Heart right ventricle (tissue), 16 donors: ENCODE results near the gene TRIM65. TPM values are rescaled to one million over a fixed set of nuclear protein-coding genes. Genes with fewer than 3 reads are reported as not detected.

ENCODE experiments used
- ATAC-seq, 8 donors: fragments of 200-7000 bp; cut with Tn5 transposase; one replicate each; pipeline ENCODE4 v1.9.1; 2020; ENCODE audit warnings: mild to moderate bottlenecking in 8 of 8, moderate library complexity in 8 of 8, moderate number of reproducible peaks in 1 of 8
- DNase-seq, 2 donors: peaks; one replicate each; pipeline ENCODE4 v3.0.0-alpha.2; 2020
- H3K27ac ChIP-seq, 10 donors: fragments of 200-600 bp; sonication (generic) in 2 of 10; one replicate each; pipeline versions ENCODE4 v1.5.0 to v1.8.0; 2020 to 2022; ENCODE audit warnings: mild to moderate bottlenecking in 3 of 10
- H3K27me3 ChIP-seq, 7 donors: fragments of 200-600 bp; one replicate each; pipeline ENCODE4 v1.8.0; 2021 to 2022; ENCODE audit warnings: mild to moderate bottlenecking in 2 of 7
- H3K36me3 ChIP-seq, 9 donors: fragments of 200-600 bp; sonication (generic) in 1 of 9; one replicate each; pipeline versions ENCODE4 v1.5.0 to v1.8.0; 2020 to 2022; ENCODE audit warnings: mild to moderate bottlenecking in 2 of 9
- H3K4me1 ChIP-seq, 9 donors: fragments of 200-600 bp; sonication (generic) in 1 of 9; one replicate each; pipeline versions ENCODE4 v1.5.0 to v1.8.0; 2020 to 2022; ENCODE audit warnings: mild to moderate bottlenecking in 4 of 9
- H3K4me3 ChIP-seq, 10 donors: fragments of 200-600 bp; sonication (generic) in 2 of 10; one replicate each; pipeline versions ENCODE4 v1.5.0 to v1.8.0; 2020 to 2022; ENCODE audit warnings: mild to moderate bottlenecking in 7 of 10, moderate library complexity in 2 of 10
- H3K9me3 ChIP-seq, 11 donors: fragments of 200-600 bp in 10 of 11; sonication (generic) in 2 of 11; one replicate each; pipeline versions ENCODE4 v1.5.0 to v1.8.0; 2013 to 2022; ENCODE audit warnings: mild to moderate bottlenecking in 2 of 11, control low read depth in 1 of 11, moderate library complexity in 1 of 11
- CTCF ChIP-seq, 9 donors: fragments of 200-600 bp; sonication (generic) in 2 of 9; IDR thresholded peaks; one replicate each; pipeline versions ENCODE4 v1.5.0 to v1.8.0; 2021 to 2022; ENCODE audit warnings: antibody characterized with exemption in 9 of 9, mild to moderate bottlenecking in 5 of 9, moderate library complexity in 1 of 9
- WGBS, 2 donors: extraction: QIAGEN DNeasy Blood & Tissue Kit; methylation state at CpG; one replicate each; pipeline ENCODE4 v1.1.7; 2013; ENCODE audit warnings: inconsistent platforms in 1 of 2; 5-methylcytosine and 5-hydroxymethylcytosine counted together
- intact Hi-C, 10 donors: fragments of 100-400 bp; cut with DNase I; formaldehyde crosslinking; loops; one replicate each; pipeline versions ENCODE4 v1.11.1 to v1.14.2; 2022
- polyA plus RNA-seq, 2 donors: library from polyadenylated mRNA; stranded (reverse); fragments of 200-250 nt; gene quantifications; one replicate each; pipeline ENCODE4 v1.2.3, GENCODE V29; 2013
- total RNA-seq, 10 donors: library from RNA; stranded (reverse); fragmentation: NEBNext Ultra II Directional in 3 of 10; extraction: Animal tissue kit (Norgen Biotek cat#: 25700) in 3 of 10; gene quantifications; one replicate each; pipeline versions ENCODE4 v1.2.1 to v1.2.4, GENCODE V29; 2021 to 2023
- donor health status: Arrhythmogenic right ventricular cardiomyopathy.
- donor health status: ischemic (EF 13 %, LVEDD 7.1; RV severe dilation, severe dysfunction).
- donor health status: healthy with polysubstance abuse.
- donor health status: DM: no; HTN: yes; CAD: no.
- donor health status: DM: no; HTN: no; CAD: no.
- donor health status: ischemic (EF 25% LVEDD 6.9; RV normal size, moderate dysfunction).
- donor health status: ischemic (EF 25% LVEDD 5.7; RV mildly dilated, moderate dysfunction).
- donor health status: healthy.
- donor health status: DM: yes; HTN: yes; CAD: no.
- donor health status: Ischemic cardiomyopathy.
- donor health status: ischemic (EF 35%, LVEDD 5.7; RV mildly dilated, moderate dysfunction).
- donor health status: nonischemic (EF 11% LVEDD 7.7; RV severe dilation, severe dysfunction).
- donor health status: DM: yes; HTN: yes; CAD: no.
- donor health status: PGD.
- donor health status: ischemic (EF 29% LVEDD 5.4; RV normal size, mild dysfunction).
- donor health status: nonischemic (EF 23%, LVEDD 6.1; RV moderate dilation, normal function).

Gene TRIM65
- total and polyA plus RNA-seq, 12 donors = 5.1 to 16.7 (median 8.9) TPM

- Histone ChIP-seq H3K27me3 (no peaks in the 10 kb centered on the region), H3K4me1 (peaks cover 32 to 54% (median 43%) of the 10 kb centered on the region in 9 donors), H3K36me3 (peaks cover 0 to 60% (median 20%) of the 10 kb centered on the region in 9 donors), H3K27ac (peak overlapping the region in 7 of 10 donors; percentile 1 to 97 (median 87)), H3K4me3 (peak overlapping the region in 6 of 10 donors; percentile 19 to 64 (median 30)), H3K9me3 (no peaks in the 10 kb centered on the region)
- TF ChIP-seq CTCF (IDR thresholded peaks at IDR 0.05) = no peak
- intact Hi-C loops = no loop called here
- DNase-seq (no peak), ATAC-seq (no peak)
- WGBS, 2 donors = 88 to 96% methylated on average over 22 of the region's 22 CpGs
These were observed 53.7 kb downstream of the TRIM65 start for GRCh38 chr17:75842963-75843576.

DNA sequence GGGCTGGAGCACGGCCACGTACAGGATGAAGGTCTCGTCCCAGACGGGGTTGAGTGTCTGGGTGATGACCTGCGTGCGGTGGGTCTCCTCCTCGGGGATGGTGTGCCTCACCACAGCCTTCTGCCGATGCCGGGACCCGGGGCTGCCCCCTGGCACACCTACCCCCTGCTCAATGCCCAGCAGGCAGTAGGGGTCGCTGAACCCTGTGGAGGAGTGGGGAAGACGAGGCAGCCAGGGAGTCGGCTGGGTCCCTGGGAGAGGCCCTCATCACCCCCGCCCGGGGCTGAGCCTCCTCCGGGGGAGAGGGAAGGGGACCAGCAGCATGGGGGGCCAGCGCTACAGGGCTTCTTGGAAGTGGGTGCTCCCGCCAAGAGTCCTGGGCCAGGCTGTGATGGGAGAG is 54.3 kb downstream of the TRIM65 start:
- 90 to 91% methylated on average over 18 of the region's 18 CpGs for WGBS, 2 donors
- ATAC-seq (no peak), DNase-seq (no peak)
- peak overlapping the region in 1 of 10 donors; percentile 64 for H3K4me3 ChIP-seq
- no peak for TF ChIP-seq CTCF (IDR thresholded peaks at IDR 0.05)
- H3K9me3 ChIP-seq = no peaks in the 10 kb centered on the region
- peaks cover 0 to 57% (median 14%) of the 10 kb centered on the region in 9 donors for H3K36me3 ChIP-seq
- peak overlapping the region in 1 of 10 donors; percentile 97 for H3K27ac ChIP-seq
- intact Hi-C loops = no loop called here
- H3K27me3 ChIP-seq = no peaks in the 10 kb centered on the region
- H3K4me1 ChIP-seq = peaks cover 29 to 52% (median 39%) of the 10 kb centered on the region in 9 donors

DNA sequence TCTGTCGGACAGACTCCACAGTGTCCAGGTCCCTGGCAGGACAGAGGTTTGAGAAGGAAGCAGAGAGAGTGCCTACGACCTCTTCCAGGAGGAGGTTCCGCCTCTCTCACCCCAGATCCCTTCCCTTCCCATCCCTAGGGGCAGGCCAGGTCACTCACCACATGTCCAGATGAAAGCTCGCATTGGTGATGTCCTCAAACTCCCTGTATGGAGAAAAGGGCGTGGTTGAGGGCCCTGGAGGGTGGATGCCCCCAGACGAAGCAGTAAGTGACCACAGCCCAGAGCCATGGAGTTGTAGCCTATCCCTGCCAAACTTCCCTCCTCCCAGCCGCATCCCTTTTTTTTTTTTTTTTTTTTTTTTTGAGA is 56.0 kb downstream of the TRIM65 start:
- no peak overlapping the region for H3K4me3 ChIP-seq
- H3K27ac ChIP-seq = no peak overlapping the region
- no peak for TF ChIP-seq CTCF (IDR thresholded peaks at IDR 0.05)
- H3K4me1 ChIP-seq = peaks cover 13 to 36% (median 23%) of the 10 kb centered on the region in 9 donors
- intact Hi-C loops = no loop called here
- H3K27me3 ChIP-seq = no peaks in the 10 kb centered on the region
- no peak for ATAC-seq
- peaks cover 0 to 53% (median 1%) of the 10 kb centered on the region in 9 donors for H3K36me3 ChIP-seq
- DNase-seq = no peak
- WGBS, 2 donors = 73% methylated on average over 7 of the region's 7 CpGs
- no peaks in the 10 kb centered on the region for H3K9me3 ChIP-seq

DNA sequence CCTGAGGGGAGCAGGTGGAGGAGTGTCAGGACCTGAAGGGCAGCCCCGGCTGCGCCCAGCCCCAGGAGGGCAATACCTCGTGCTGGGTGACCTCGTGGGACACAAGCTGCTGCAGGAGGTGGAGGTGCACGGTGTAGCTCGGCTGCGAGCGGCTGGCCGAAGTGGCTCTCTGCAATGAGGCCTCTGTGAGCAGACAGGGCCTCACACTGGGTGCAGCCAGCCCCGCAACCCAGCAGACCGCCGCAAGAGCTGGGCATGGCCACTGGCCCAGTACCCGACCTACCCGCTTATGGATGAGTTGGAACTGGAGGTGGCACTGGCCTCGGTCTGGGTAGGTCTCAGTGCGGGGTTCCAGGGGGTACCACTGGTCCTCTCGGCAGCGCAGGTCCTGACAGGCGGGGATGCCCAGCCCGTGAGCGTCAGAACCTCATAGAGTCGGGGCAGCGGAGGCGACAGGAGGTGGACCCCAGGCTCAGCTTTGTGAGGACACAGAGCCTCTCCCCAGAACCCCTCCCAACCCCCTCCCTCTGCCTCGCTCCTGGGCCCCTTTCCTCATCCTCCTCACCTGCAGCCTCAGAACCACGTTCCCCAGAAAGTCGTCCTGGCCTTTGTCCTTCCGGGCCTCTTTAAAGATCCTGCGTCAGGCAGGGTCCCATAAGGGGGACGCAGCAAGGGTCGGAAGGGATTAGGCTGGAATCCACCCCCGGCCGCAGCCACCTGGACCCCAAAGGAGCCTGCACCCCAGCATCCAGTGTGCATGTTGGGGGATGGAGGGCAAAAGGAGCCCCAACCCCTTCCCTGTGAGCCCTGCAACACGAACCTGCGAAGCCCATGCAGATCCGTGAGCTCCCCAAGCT is 56.6 kb downstream of the TRIM65 start:
- H3K4me1 ChIP-seq = peaks cover 8 to 30% (median 16%) of the 10 kb centered on the region in 9 donors
- no peak for TF ChIP-seq CTCF (IDR thresholded peaks at IDR 0.05)
- WGBS, 2 donors = 94% methylated on average over 36 of the region's 36 CpGs
- intact Hi-C loops = no loop called here
- no peak for ATAC-seq
- H3K4me3 ChIP-seq = no peak overlapping the region
- H3K9me3 ChIP-seq = no peaks in the 10 kb centered on the region
- no peaks in the 10 kb centered on the region for H3K27me3 ChIP-seq
- H3K36me3 ChIP-seq = peaks cover 0 to 54% (median 0%) of the 10 kb centered on the region in 9 donors
- DNase-seq = no peak
- H3K27ac ChIP-seq = no peak overlapping the region

Other genes with a start within 250 kb of the TRIM65 start
- 10 to 100 TPM in 8 of 10 donors, 1 to 10 TPM in 2; 9.2 to 14.4 (median 10.7) TPM for gene RECQL5, start 229.8 kb downstream of the TRIM65 start, total RNA-seq
- 10 to 100 TPM in 1 of 2 donors, 1 to 10 TPM in 1; 6.3 to 32.1 TPM for gene RECQL5, start 229.8 kb downstream of the TRIM65 start, polyA plus RNA-seq
- gene SAP30BP, start 229.6 kb downstream of the TRIM65 start, total RNA-seq = 10 to 100 TPM; 41.7 to 64.4 (median 55.8) TPM
- gene SAP30BP, start 229.6 kb downstream of the TRIM65 start, polyA plus RNA-seq = 100 to 1,000 TPM in 1 of 2 donors, 10 to 100 TPM in 1; 78.4 to 115 TPM
- 10 to 100 TPM in 2 of 10 donors, 1 to 10 TPM in 8; 4.7 to 11.3 (median 9.0) TPM for gene ITGB4, start 175.5 kb downstream of the TRIM65 start, total RNA-seq
- gene ITGB4, start 175.5 kb downstream of the TRIM65 start, polyA plus RNA-seq = 10 to 100 TPM in 1 of 2 donors, 1 to 10 TPM in 1; 4.6 to 17.0 TPM
- gene GALK1, start 131.8 kb downstream of the TRIM65 start, total RNA-seq = 10 to 100 TPM in 6 of 10 donors, 1 to 10 TPM in 4; 5.2 to 26.4 (median 11.3) TPM
- gene GALK1, start 131.8 kb downstream of the TRIM65 start, polyA plus RNA-seq = 10 to 100 TPM; 29.2 to 44.6 TPM
- 10 to 100 TPM; 11.6 to 19.1 (median 14.7) TPM for gene UNK, start 112.1 kb downstream of the TRIM65 start, total RNA-seq
- gene UNK, start 112.1 kb downstream of the TRIM65 start, polyA plus RNA-seq = 10 to 100 TPM; 12.9 to 21.3 TPM
- 10 to 100 TPM in 3 of 10 donors, 1 to 10 TPM in 7; 5.5 to 20.7 (median 8.5) TPM for gene UNC13D, start 52.5 kb downstream of the TRIM65 start, total RNA-seq
- gene UNC13D, start 52.5 kb downstream of the TRIM65 start, polyA plus RNA-seq = 10 to 100 TPM in 1 of 2 donors, 1 to 10 TPM in 1; 3.0 to 12.6 TPM
- gene WBP2, start 41.6 kb downstream of the TRIM65 start, total RNA-seq = 100 to 1,000 TPM; 130 to 210 (median 173) TPM
- gene WBP2, start 41.6 kb downstream of the TRIM65 start, polyA plus RNA-seq = 100 to 1,000 TPM; 155 to 205 TPM
- gene TRIM47, start 18.4 kb downstream of the TRIM65 start, total RNA-seq = 10 to 100 TPM in 9 of 10 donors, 1 to 10 TPM in 1; 9.3 to 53.1 (median 21.5) TPM
- 10 to 100 TPM; 22.4 to 48.7 TPM for gene TRIM47, start 18.4 kb downstream of the TRIM65 start, polyA plus RNA-seq
- gene MRPL38, start 7.9 kb upstream of the TRIM65 start, total RNA-seq = 100 to 1,000 TPM in 4 of 10 donors, 10 to 100 TPM in 6; 89.6 to 144 (median 96.5) TPM
- gene MRPL38, start 7.9 kb upstream of the TRIM65 start, polyA plus RNA-seq = 100 to 1,000 TPM in 1 of 2 donors, 10 to 100 TPM in 1; 86.0 to 160 TPM
- 1 to 10 TPM; 2.1 to 6.3 (median 2.8) TPM for gene FBF1, start 44.1 kb upstream of the TRIM65 start, total RNA-seq
- gene FBF1, start 44.1 kb upstream of the TRIM65 start, polyA plus RNA-seq = 1 to 10 TPM; 1.6 to 8.3 TPM
- gene ACOX1, start 82.2 kb upstream of the TRIM65 start, total RNA-seq = 100 to 1,000 TPM in 1 of 10 donors, 10 to 100 TPM in 9; 76.0 to 105 (median 94.0) TPM
- gene ACOX1, start 82.2 kb upstream of the TRIM65 start, polyA plus RNA-seq = 10 to 100 TPM; 11.1 to 45.8 TPM
- gene TEN1, start 82.3 kb upstream of the TRIM65 start, total RNA-seq = 10 to 100 TPM in 3 of 10 donors, 1 to 10 TPM in 7; 4.4 to 13.3 (median 9.0) TPM
- 10 to 100 TPM; 19.5 to 20.1 TPM for gene TEN1, start 82.3 kb upstream of the TRIM65 start, polyA plus RNA-seq
- gene CDK3, start 103.9 kb upstream of the TRIM65 start, total RNA-seq = 1 to 10 TPM in 7 of 10 donors, under 1 TPM in 3; 0.52 to 2.2 (median 1.3) TPM
- gene CDK3, start 103.9 kb upstream of the TRIM65 start, polyA plus RNA-seq = 10 to 100 TPM in 1 of 2 donors, 1 to 10 TPM in 1; 2.4 to 11.3 TPM
- gene EVPL, start 130.4 kb upstream of the TRIM65 start, total RNA-seq = under 1 TPM in 4 of 10 donors, not detected in 6; 0.04 to 0.31 (median 0.05) TPM
- under 1 TPM; 0.04 to 0.07 TPM for gene EVPL, start 130.4 kb upstream of the TRIM65 start, polyA plus RNA-seq
- gene SRP68, start 175.6 kb upstream of the TRIM65 start, total RNA-seq = 10 to 100 TPM; 53.6 to 69.7 (median 63.1) TPM
- 10 to 100 TPM; 26.2 to 62.1 TPM for gene SRP68, start 175.6 kb upstream of the TRIM65 start, polyA plus RNA-seq
- gene GALR2, start 177.8 kb upstream of the TRIM65 start, total RNA-seq = not detected
- gene GALR2, start 177.8 kb upstream of the TRIM65 start, polyA plus RNA-seq = under 1 TPM in 1 of 2 donors, not detected in 1; 0.10 TPM
- gene ZACN, start 182.2 kb upstream of the TRIM65 start, total RNA-seq = not detected
- 1 to 10 TPM; 1.1 to 1.6 TPM for gene ZACN, start 182.2 kb upstream of the TRIM65 start, polyA plus RNA-seq
- gene EXOC7, start 206.8 kb upstream of the TRIM65 start, total RNA-seq = 10 to 100 TPM; 66.4 to 97.5 (median 87.9) TPM
- gene EXOC7, start 206.8 kb upstream of the TRIM65 start, polyA plus RNA-seq = 10 to 100 TPM; 37.9 to 55.6 TPM
- gene FOXJ1, start 244.3 kb upstream of the TRIM65 start, total RNA-seq = not detected
- under 1 TPM in 1 of 2 donors, not detected in 1; 0.03 TPM for gene FOXJ1, start 244.3 kb upstream of the TRIM65 start, polyA plus RNA-seq